Hematopoietic multipotent progenitor cell treated with erythropoietin and hydrocortisone succinate and interleukin-3 and kit ligand, for 6 days (in vitro differentiated cells): ENCODE data around the gene ZNF385A.

Source experiments
- DNase-seq: peaks from one replicate; pipeline ENCODE4 v3.0.0-alpha.2; 2015

ZNF385A gene

GRCh38 chr12:54415221-54415929 is 30.8 kb upstream of the ZNF385A start:
- peak; percentile 38 for DNase-seq

DNA sequence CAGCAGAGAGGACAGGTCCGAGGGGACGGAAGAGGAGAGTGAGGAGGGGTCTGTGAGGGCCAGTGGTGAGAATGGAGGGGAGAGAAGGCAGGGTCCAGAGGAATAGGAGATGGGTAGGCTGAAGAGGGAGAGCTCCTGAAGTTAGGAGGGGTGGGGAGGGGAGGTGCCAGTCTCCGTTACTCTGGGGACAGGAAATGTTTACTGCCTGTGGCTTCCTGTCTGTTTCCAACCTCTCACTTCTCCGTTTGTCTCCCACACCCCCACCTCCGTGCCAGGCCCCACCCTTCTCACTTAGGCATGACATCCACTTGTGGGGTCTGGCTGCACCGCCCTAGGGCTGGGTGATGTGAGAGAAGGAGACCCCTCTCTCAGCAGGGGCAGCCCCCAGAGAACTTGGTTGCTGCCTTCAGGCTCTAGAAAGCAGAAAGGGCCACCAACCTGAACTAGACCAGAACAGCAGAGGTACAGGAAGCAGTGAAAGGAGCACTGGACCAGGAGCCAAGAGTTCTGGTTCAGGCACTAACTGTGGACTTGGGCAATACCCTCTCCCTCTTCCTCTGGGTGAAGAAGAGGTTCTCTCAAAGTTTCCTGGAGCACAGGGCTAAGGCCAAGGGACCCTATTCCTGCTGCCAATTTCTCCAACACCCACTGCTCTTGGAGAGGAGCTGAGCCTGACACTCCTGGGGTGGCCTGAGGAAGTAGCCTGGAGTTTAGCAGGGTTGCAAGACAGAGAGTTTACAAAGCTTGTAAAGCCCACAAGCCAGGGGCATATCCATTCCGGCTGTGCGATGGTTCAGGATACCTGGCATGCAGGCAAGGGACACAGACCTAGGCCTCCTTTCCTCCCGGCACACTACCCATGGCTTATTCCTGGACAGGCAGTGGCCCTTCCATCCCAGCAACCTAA is 29.0 kb upstream of the ZNF385A start:
- peak; percentile 85 for DNase-seq

DNA sequence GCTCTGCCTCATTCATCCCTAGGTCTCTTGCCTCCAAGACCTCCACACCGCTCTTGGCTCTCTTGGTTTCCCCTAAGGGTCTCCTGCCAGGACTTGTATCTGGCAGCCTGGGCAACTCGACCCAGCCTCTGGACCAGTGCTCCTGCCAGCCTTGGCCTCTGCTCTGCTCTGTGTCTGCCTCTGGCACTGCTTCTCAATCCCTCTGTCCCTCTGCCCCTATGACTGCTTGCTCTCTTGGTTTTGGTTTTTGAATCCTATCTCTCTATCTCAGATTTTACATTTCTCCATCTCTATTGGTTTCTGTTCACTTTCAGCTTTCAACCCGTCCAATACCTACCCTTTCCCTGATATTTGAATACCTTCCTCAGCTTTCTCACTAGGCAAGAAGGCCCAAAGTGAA is 28.3 kb upstream of the ZNF385A start:
- no peak for DNase-seq

GRCh38 chr12:54412348-54412747 is 27.8 kb upstream of the ZNF385A start:
- no peak for DNase-seq

GRCh38 chr12:54411391-54412241 is 27.1 kb upstream of the ZNF385A start:
- peak; percentile 66 for DNase-seq

DNA sequence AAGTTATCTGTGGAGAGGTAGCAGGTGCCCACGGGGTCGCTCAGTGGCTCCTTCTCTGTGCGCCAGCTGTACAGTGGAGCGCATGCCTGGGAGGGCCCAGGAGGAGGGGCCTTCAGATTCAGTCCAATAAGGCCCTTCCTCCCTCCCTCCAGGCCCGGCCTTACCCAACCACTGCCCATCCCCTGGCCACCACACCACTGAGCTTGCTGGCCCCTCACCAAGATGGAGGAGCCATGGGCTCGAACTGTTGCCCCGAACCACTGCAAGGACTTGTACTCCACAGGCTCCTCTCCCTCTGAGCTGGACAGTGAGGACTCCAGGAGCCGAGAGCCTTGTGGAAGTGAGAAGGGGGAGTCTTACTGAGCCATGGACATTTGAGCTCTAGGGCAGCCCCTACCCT is 24.7 kb upstream of the ZNF385A start:
- no peak for DNase-seq

GRCh38 chr12:54407183-54407905 is 22.8 kb upstream of the ZNF385A start:
- no peak for DNase-seq

- no peak for DNase-seq
These were observed 21.0 kb upstream of the ZNF385A start for GRCh38 chr12:54405573-54405972.

DNA sequence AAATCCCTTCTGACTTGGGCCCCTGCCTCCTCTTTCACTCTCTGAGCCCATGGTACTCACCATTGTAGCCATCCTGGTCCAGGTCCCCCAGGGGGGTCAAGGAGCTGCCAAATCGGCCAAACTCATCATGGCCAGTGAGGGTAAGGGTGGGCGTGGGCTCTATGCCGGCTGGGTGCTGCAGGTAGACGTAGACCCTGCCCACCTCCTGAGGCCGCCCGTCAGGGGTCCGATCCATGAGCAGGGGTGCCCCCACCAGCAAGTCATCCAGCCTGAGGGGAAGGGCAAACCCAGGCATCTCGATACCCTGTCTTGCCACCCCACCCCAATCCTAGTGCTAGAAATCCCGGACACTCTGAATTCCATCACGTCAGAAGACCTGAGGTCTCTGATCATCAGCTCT is 20.6 kb upstream of the ZNF385A start:
- DNase-seq = no peak

DNA sequence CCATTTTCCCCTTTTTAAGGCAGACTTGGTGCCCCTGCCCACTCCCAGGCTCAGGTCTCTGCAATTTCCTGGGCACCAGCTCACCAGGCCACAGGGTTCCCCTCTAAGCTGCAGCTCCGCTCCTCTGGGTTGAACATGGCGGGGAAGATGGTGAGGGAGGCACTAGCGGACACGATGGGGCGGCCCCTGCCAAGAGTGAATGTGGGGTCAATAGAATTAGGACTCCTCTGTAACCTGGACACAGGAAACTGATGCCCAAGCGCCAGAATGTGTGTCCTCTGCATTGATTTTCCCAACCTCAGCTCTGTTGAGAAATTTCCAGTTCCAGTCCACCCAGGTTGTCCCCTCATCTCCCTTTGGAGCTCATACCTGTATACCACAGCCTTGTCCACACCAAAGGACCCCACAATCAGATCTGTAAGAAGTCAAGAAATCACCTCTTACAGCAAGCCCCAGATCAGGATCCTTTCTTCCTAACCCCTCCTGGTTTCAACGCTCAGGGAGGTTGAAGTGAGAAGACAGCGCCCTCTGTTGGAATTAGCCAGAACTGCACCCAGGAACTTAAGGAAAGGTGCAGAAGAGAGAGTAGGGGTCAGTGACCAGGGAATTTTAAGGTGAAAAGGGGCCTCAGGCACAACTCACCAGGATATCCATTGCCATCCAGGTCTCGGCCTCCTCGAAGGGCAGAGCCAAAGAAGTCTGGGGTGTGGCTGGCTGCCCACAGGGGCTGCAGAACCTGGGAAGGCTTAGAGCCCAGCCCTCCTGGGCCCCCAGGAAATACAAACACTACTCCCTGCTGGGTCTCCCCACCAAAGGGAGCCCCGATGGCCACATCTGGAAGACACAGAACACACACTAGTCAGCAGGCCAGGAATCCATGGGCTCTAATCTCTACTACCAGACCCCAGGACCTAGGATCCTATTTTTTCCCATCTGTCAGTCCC is 19.8 kb upstream of the ZNF385A start:
- DNase-seq = peak; percentile 81

GRCh38 chr12:54401119-54401518 is 16.6 kb upstream of the ZNF385A start:
- no peak for DNase-seq

GRCh38 chr12:54398995-54399793 is 14.7 kb upstream of the ZNF385A start:
- DNase-seq = peak; percentile 87

- DNase-seq = no peak
These were observed 13.7 kb upstream of the ZNF385A start for GRCh38 chr12:54398218-54398617.

DNA sequence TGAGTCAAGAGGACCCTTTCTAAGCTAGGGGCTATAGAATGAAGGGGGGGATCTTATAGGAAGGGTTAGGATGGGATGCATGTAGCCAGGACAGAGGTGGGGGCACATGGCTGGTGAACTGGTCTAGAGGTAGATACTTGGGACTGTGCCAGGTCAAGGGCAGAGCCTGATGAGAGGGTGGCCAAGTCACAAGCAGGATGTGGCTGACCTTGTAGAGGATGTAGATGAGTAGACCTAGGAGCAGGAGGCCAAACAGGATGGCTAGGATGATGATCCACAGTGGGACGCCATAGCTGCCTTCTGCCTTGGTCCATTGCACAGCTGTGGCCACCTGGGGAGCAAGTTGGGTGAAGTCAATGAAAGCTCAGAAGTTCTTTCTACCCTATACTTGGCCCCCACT is 12.6 kb upstream of the ZNF385A start:
- no peak for DNase-seq

- no peak for DNase-seq
These were observed 11.0 kb upstream of the ZNF385A start for GRCh38 chr12:54395545-54395944.

GRCh38 chr12:54394986-54395385 is 10.5 kb upstream of the ZNF385A start:
- no peak for DNase-seq

DNA sequence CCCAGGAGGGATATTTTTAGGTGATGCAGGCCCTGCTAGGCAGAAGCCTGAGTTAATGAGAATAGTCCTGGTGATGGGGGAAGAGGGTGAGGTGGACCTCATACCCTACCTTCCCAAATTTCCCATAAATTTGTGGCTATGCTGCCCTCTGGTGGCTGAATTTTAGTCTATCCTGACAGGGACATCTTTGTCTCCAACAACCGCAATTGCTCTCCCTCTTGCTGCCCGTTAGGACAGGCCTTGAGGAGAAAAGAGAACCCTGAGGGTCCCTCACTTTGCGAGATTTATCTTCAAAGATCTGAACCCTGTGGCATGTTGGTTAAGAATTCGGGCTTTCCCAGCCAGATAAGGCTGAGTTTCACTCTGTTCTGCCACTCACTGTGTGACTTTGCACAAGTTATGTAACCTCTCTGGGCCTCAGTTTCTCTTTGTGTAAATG is 9.8 kb upstream of the ZNF385A start:
- DNase-seq = peak; percentile 86

GRCh38 chr12:54393743-54394142 is 9.2 kb upstream of the ZNF385A start:
- no peak for DNase-seq

DNA sequence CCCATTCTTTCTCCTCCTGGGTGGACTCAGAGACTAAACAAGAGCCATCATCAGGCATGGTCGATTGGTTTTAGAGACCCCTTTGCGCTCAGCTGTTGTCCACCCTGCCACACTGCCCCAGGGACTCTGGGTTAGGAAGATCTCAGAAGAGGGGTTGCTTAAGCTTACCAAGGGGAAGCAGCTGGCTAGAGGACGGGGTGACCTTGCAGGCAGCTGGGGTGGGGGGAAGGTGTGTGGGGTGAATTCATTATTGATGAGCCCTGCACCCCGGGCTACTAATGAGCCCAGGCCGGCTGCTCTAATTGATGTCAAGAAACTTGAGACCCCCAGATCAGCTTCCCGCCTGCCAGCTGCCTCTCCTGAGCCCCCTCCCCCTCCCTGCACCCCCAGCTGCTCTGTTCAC is 8.7 kb upstream of the ZNF385A start:
- no peak for DNase-seq

- DNase-seq = no peak
These were observed 8.1 kb upstream of the ZNF385A start for GRCh38 chr12:54392485-54393206.
